Peyer's patch (tissue), 4 donors: ENCODE measurements around the gene THOC6. TPM values are rescaled to one million over a fixed set of nuclear protein-coding genes. Genes with fewer than 3 reads are reported as not detected.
A peak's percentile ranks its signal among the peaks of the same experiment; 100 is the strongest.
"Not testable (repeated sequence)": the region's sequence is repeated elsewhere in the genome, so short reads cannot be mapped to it uniquely, and the experiment has no call there.

ENCODE experiments used
- DNase-seq, 3 donors: peaks; one replicate each; pipeline ENCODE4 v3.0.0-alpha.2; 2017 to 2019
- H3K27ac ChIP-seq, 4 donors: fragments of 200-600 bp; sonication (generic); one replicate each; pipeline ENCODE4 v1.5.1; 2016 to 2019
- H3K27me3 ChIP-seq, 2 donors: fragments of 200-600 bp; sonication (generic); one replicate each; pipeline ENCODE4 v1.5.1; 2019
- H3K36me3 ChIP-seq, 3 donors: fragments of 200-600 bp; sonication (generic); one replicate each; pipeline ENCODE4 v1.5.1; 2016 to 2019
- H3K4me1 ChIP-seq, 4 donors: fragments of 200-600 bp; sonication (generic); one replicate each; pipeline ENCODE4 v1.5.1; 2016 to 2019
- H3K4me3 ChIP-seq, 4 donors: fragments of 200-600 bp; sonication (generic); 1 replicate in 3 of 4; 2 replicates in 1 of 4; pipeline ENCODE4 v1.5.1; 2016 to 2019; ENCODE audit warnings: mild to moderate bottlenecking in 1 of 4
- H3K9me3 ChIP-seq, 4 donors: fragments of 200-600 bp; sonication (generic); one replicate each; pipeline ENCODE4 v1.5.1; 2016 to 2019; ENCODE audit warnings: mild to moderate bottlenecking in 1 of 4
- POLR2A ChIP-seq, 2 donors: fragments of 450-650 bp; IDR thresholded peaks; one replicate each; pipeline ENCODE4 v1.5.1; 2017; ENCODE audit warnings: antibody characterized with exemption in 2 of 2, mild to moderate bottlenecking in 2 of 2, moderate library complexity in 2 of 2
- total RNA-seq, 4 donors: library from RNA; depleted of rRNA; stranded (reverse); fragments of >200 nt; gene quantifications; one replicate each; pipeline ENCODE4 v1.1.0, GENCODE V29; 2016
- TF ChIP-seq, protein P1 (sequence below), 6 experiments: fragments of 450-650 bp in 4 of 6; fragments of 200-600 bp in 2 of 6; sonication (generic) in 1 of 6; IDR thresholded peaks; one replicate each; pipeline ENCODE4 v1.5.1; 2017 to 2019; ENCODE audit warnings: antibody characterized with exemption in 6 of 6, mild to moderate bottlenecking in 3 of 6, moderate library complexity in 1 of 6

The THOC6 gene
- total RNA-seq, 4 donors from 2014 or later, result 9.6 to 64.4 (median 27.1) TPM

GRCh38 chr16:3050487-3050886 lies 26.7 kb downstream of the THOC6 start:
- no peaks in the 10 kb centered on the region for H3K36me3 ChIP-seq
- H3K9me3 ChIP-seq, result no peaks in the 10 kb centered on the region
- H3K4me3 ChIP-seq, result no peak overlapping the region
- DNase-seq, result no peak
- TF ChIP-seq, protein P1, sequence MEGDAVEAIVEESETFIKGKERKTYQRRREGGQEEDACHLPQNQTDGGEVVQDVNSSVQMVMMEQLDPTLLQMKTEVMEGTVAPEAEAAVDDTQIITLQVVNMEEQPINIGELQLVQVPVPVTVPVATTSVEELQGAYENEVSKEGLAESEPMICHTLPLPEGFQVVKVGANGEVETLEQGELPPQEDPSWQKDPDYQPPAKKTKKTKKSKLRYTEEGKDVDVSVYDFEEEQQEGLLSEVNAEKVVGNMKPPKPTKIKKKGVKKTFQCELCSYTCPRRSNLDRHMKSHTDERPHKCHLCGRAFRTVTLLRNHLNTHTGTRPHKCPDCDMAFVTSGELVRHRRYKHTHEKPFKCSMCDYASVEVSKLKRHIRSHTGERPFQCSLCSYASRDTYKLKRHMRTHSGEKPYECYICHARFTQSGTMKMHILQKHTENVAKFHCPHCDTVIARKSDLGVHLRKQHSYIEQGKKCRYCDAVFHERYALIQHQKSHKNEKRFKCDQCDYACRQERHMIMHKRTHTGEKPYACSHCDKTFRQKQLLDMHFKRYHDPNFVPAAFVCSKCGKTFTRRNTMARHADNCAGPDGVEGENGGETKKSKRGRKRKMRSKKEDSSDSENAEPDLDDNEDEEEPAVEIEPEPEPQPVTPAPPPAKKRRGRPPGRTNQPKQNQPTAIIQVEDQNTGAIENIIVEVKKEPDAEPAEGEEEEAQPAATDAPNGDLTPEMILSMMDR (IDR thresholded peaks at IDR 0.05), result no peak
- no peak for TF ChIP-seq POLR2A (IDR thresholded peaks at IDR 0.05)
- no peak overlapping the region for H3K27ac ChIP-seq
- H3K27me3 ChIP-seq, result peaks cover 0 to 34% of the 10 kb centered on the region in 2 donors
- H3K4me1 ChIP-seq, result peaks cover 0 to 26% (median 15%) of the 10 kb centered on the region in 4 donors

GRCh38 chr16:3051009-3051408 lies 27.2 kb downstream of the THOC6 start:
- H3K4me1 ChIP-seq, result peaks cover 0 to 23% (median 10%) of the 10 kb centered on the region in 4 donors
- TF ChIP-seq, protein P1 (IDR thresholded peaks at IDR 0.05), result no peak
- TF ChIP-seq POLR2A (IDR thresholded peaks at IDR 0.05), result no peak
- no peaks in the 10 kb centered on the region for H3K9me3 ChIP-seq
- DNase-seq, result no peak
- peaks cover 0 to 29% of the 10 kb centered on the region in 2 donors for H3K27me3 ChIP-seq
- no peak overlapping the region for H3K27ac ChIP-seq
- no peak overlapping the region for H3K4me3 ChIP-seq
- no peaks in the 10 kb centered on the region for H3K36me3 ChIP-seq

DNA sequence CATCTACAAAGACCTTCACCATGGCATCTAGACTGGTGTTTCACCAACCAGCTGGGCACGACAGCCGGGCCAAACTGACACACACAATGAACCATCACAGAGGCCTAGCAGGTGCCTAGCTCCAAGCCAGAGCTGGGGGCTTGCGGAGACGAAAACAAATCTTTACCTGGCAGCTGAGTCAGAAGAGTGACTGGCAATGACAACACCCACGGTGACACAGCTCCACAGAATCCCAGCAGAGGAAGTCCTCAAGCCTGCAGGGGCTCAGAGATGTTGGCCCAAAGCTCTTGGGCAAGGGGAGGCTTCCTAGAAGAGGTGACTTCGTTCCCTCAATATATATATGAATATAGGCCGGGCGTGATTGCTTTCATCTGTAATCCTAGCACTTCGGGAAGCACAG lies 27.7 kb downstream of the THOC6 start:
- H3K27ac ChIP-seq, result no peak overlapping the region
- H3K36me3 ChIP-seq, result no peaks in the 10 kb centered on the region
- H3K27me3 ChIP-seq, result peaks cover 0 to 24% of the 10 kb centered on the region in 2 donors
- H3K4me3 ChIP-seq, result no peak overlapping the region
- H3K4me1 ChIP-seq, result peaks cover 0 to 19% (median 5%) of the 10 kb centered on the region in 4 donors
- no peak for DNase-seq
- no peak for TF ChIP-seq POLR2A (IDR thresholded peaks at IDR 0.05)
- TF ChIP-seq, protein P1 (IDR thresholded peaks at IDR 0.05), result no peak
- H3K9me3 ChIP-seq, result no peaks in the 10 kb centered on the region

- H3K36me3 ChIP-seq, H3K4me3 ChIP-seq, DNase-seq, H3K9me3 ChIP-seq, H3K27ac ChIP-seq: not testable (repeated sequence)
- peaks cover 0 to 11% of the 10 kb centered on the region in 2 donors for H3K27me3 ChIP-seq
- H3K4me1 ChIP-seq, result peaks cover 0 to 12% (median under 1%) of the 10 kb centered on the region in 4 donors
Measured at GRCh38 chr16:3052571-3053329, 28.9 kb downstream of the THOC6 start.

- H3K36me3 ChIP-seq, H3K9me3 ChIP-seq, H3K27ac ChIP-seq, H3K4me3 ChIP-seq, DNase-seq, H3K27me3 ChIP-seq: not testable (repeated sequence)
- H3K4me1 ChIP-seq, result peaks cover 0 to 18% (median 5%) of the 10 kb centered on the region in 4 donors
Measured at GRCh38 chr16:3053330-3053710, 29.5 kb downstream of the THOC6 start.

GRCh38 chr16:3054965-3055733 lies 31.3 kb downstream of the THOC6 start:
- DNase-seq, result no peak
- peak overlapping the region in 2 of 4 donors; percentile 39 to 46 for H3K27ac ChIP-seq
- H3K4me3 ChIP-seq, result no peak overlapping the region
- peaks cover 0 to 3% of the 10 kb centered on the region in 2 donors for H3K27me3 ChIP-seq
- H3K36me3 ChIP-seq, result no peaks in the 10 kb centered on the region
- TF ChIP-seq, protein P1 (IDR thresholded peaks at IDR 0.05), result no peak
- no peak for TF ChIP-seq POLR2A (IDR thresholded peaks at IDR 0.05)
- H3K9me3 ChIP-seq, result no peaks in the 10 kb centered on the region
- peaks cover 4 to 24% (median 13%) of the 10 kb centered on the region in 4 donors for H3K4me1 ChIP-seq

GRCh38 chr16:3055734-3056115 lies 31.9 kb downstream of the THOC6 start:
- H3K4me3 ChIP-seq, DNase-seq, H3K9me3 ChIP-seq, H3K27me3 ChIP-seq, H3K36me3 ChIP-seq: not testable (repeated sequence)
- peak overlapping the region in 2 of 4 donors; percentile 39 to 46 for H3K27ac ChIP-seq
- peaks cover 4 to 24% (median 13%) of the 10 kb centered on the region in 4 donors for H3K4me1 ChIP-seq
